ENCODE data around the gene EREG. TPM values are rescaled to one million over a fixed set of nuclear protein-coding genes. Genes with fewer than 3 reads are reported as not detected.

The EREG gene
- polyA plus RNA-seq (ENCODE audit: insufficient read depth in 1 of 5, insufficient read length in 5 of 5, low replicate concordance in 1 of 5), result under 1 TPM; 0.09 to 0.34 (median 0.23) TPM
- long read RNA-seq, donor 1, result 0 reads
- long read RNA-seq, donor 2, result 0 reads
- long read RNA-seq, donor 3, result 0 reads
- long read RNA-seq, donor 4, result 0 reads
- long read RNA-seq, donor 5, result 0 reads
- long read RNA-seq, donor 6, result 0 reads
- long read RNA-seq, donor 7, result 0 reads
- long read RNA-seq, donor 8, full-length matches to known transcripts, result 1 of 1 reads
- long read RNA-seq, donor 8, partial matches to known transcripts, result 0 of 1 reads
- long read RNA-seq, donor 8, other reads (novel, unspliced or antisense), result 0 of 1 reads

- DNase-seq, result peak; percentile 4 to 5
Observed at GRCh38 chr4:74364652-74365491, at the start of gene EREG. Gene EREG (plus strand): TSS chr4:74365145. CDS start chr4:74365309, 164 bp downstream.

- DNase-seq, result no peak
Observed at GRCh38 chr4:74315376-74315775, 49.6 kb upstream of the EREG start.

GRCh38 chr4:74316397-74316796 is 48.5 kb upstream of the EREG start:
- no peak for DNase-seq

- no peak for DNase-seq
Observed at GRCh38 chr4:74317616-74318246, 47.2 kb upstream of the EREG start.

- no peak for DNase-seq
Observed at GRCh38 chr4:74318276-74318675, 46.7 kb upstream of the EREG start.

GRCh38 chr4:74319470-74319869 is 45.5 kb upstream of the EREG start:
- no peak for DNase-seq

GRCh38 chr4:74320559-74321118 is 44.3 kb upstream of the EREG start:
- peak; percentile 17 to 20 for DNase-seq

- no peak for DNase-seq
Observed at GRCh38 chr4:74322301-74322700, 42.6 kb upstream of the EREG start.

- no peak for DNase-seq
Observed at GRCh38 chr4:74323663-74324062, 41.3 kb upstream of the EREG start.

GRCh38 chr4:74324262-74324661 is 40.7 kb upstream of the EREG start:
- no peak for DNase-seq

GRCh38 chr4:74325886-74326285 is 39.1 kb upstream of the EREG start:
- DNase-seq, result no peak

GRCh38 chr4:74327762-74328161 is 37.2 kb upstream of the EREG start:
- no peak for DNase-seq

- no peak for DNase-seq
Observed at GRCh38 chr4:74328501-74328900, 36.4 kb upstream of the EREG start.

- DNase-seq, result no peak
Observed at GRCh38 chr4:74329307-74329706, 35.6 kb upstream of the EREG start.

- no peak for DNase-seq
Observed at GRCh38 chr4:74330295-74330750, 34.6 kb upstream of the EREG start.

- no peak for DNase-seq
Observed at GRCh38 chr4:74331252-74331651, 33.7 kb upstream of the EREG start.

GRCh38 chr4:74331944-74332343 is 33.0 kb upstream of the EREG start:
- DNase-seq, result no peak

- DNase-seq, result no peak
Observed at GRCh38 chr4:74334636-74335035, 30.3 kb upstream of the EREG start.

- no peak for DNase-seq
Observed at GRCh38 chr4:74335341-74336021, 29.5 kb upstream of the EREG start.

- no peak for DNase-seq
Observed at GRCh38 chr4:74338792-74339333, 26.1 kb upstream of the EREG start.

GRCh38 chr4:74339501-74339900 is 25.4 kb upstream of the EREG start:
- no peak for DNase-seq

All from right lung (tissue), 10 donors.